HepG2 (cell line): Measurements from ENCODE around the gene SPRR5. TPM values are rescaled to one million over a fixed set of nuclear protein-coding genes. Genes with fewer than 3 reads are reported as not detected.

Source experiments
- ATAC-seq: fragments of 200-7000 bp; cut with Tn5 transposase; 3 replicates; pipeline ENCODE4 v1.9.1; 2020; ENCODE audit warnings: mild to moderate bottlenecking, moderate library complexity
- BruUV-seq: library from RNA; stranded (reverse); fragments of 400-500 nt; replicated peaks from 2 replicates; lab custom pipeline; 2021; lab: Mats Ljungman, UMichigan
- CTCF ChIA-PET: fragments of 300-600 bp; formaldehyde crosslinking; extraction: SDS; loops from one replicate; lab custom pipeline; 2021; ENCODE audit warnings: low total read pairs, inconsistent platforms, low intra/inter-chr PET ratio; lab: Yijun Ruan, JAX
- POLR2A ChIA-PET: fragments of 350-600 bp; sonication (Branson Sonifier 250); formaldehyde crosslinking; loops from one replicate; lab custom pipeline; 2020; ENCODE audit warnings: antibody characterized with exemption, inconsistent platforms; lab: Yijun Ruan, JAX
- DNase-seq: peaks from one replicate; pipeline ENCODE4 v3.0.0-alpha.2; 2015; ENCODE audit warnings: low spot score
- FAIRE-seq: peaks from 3 replicates; lab custom pipeline; 2011; peaks lifted over from hg19 to GRCh38; lab: Jason Lieb, UNC
- H2AFZ ChIP-seq: one replicate; pipeline ENCODE4 v1.6.1; 2011; ENCODE audit warnings: low read length, inconsistent platforms
- H3K27ac ChIP-seq: fragments of 300-600 bp; 3 replicates; pipeline ENCODE4 v1.8.0; 2011; ENCODE audit warnings: mixed run types, mild to moderate bottlenecking, mixed read lengths, low read length, inconsistent platforms; ENCODE audit not compliant: insufficient read depth; ENCODE audit errors: extremely low read length
- H3K27me3 ChIP-seq, 2 experiments: fragments of 200-600 bp in 1 of 2; 2 replicates in 1 of 2; 3 replicates in 1 of 2; pipeline versions ENCODE4 v1.6.0 to v1.8.0; 2011; ENCODE audit warnings: low read length in 2 of 2, mild to moderate bottlenecking in 2 of 2, moderate library complexity in 2 of 2, inconsistent platforms in 1 of 2; ENCODE audit not compliant: insufficient read depth in 2 of 2, control insufficient read depth in 1 of 2
- H3K36me3 ChIP-seq, 2 experiments: fragments of 200-600 bp in 1 of 2; replicated peaks in 1 of 2; 2 replicates in 1 of 2; 3 replicates in 1 of 2; pipeline versions ENCODE4 v1.5.1 to v1.8.0; 2011; ENCODE audit warnings: low read length in 2 of 2, inconsistent platforms in 1 of 2; ENCODE audit not compliant: insufficient read depth in 2 of 2, control insufficient read depth in 1 of 2
- H3K4me1 ChIP-seq: 2 replicates; pipeline ENCODE4 v1.5.1; 2012; ENCODE audit warnings: low read length, inconsistent platforms; ENCODE audit not compliant: insufficient read depth
- H3K4me2 ChIP-seq: 2 replicates; pipeline ENCODE4 v1.6.0; 2011; ENCODE audit warnings: low read depth, low read length, inconsistent platforms
- H3K4me3 ChIP-seq, 3 experiments: fragments of 200-600 bp in 1 of 3; sonication (generic), shearing (Covaris generic) in 1 of 3; replicated peaks in 1 of 3; 2 replicates each; pipeline ENCODE4 v1.5.1; 2011 to 2016; ENCODE audit warnings: low read length in 3 of 3, inconsistent platforms in 2 of 3, low read depth in 2 of 3, mild to moderate bottlenecking in 2 of 3, control low read depth in 1 of 3, mixed read lengths in 1 of 3; ENCODE audit not compliant: insufficient read depth in 1 of 3
- H3K79me2 ChIP-seq: one replicate; pipeline ENCODE4 v1.6.1; 2011; ENCODE audit warnings: low read length, inconsistent platforms; ENCODE audit not compliant: insufficient read depth
- H3K9ac ChIP-seq: 2 replicates; pipeline ENCODE4 v1.6.0; 2011; ENCODE audit warnings: mild to moderate bottlenecking, low read depth, low read length, inconsistent platforms; ENCODE audit not compliant: insufficient read depth
- H3K9me3 ChIP-seq: 2 replicates; pipeline ENCODE4 v1.5.1; 2012; ENCODE audit warnings: mild to moderate bottlenecking, low read length
- H4K20me1 ChIP-seq: 2 replicates; pipeline ENCODE4 v1.6.0; 2011; ENCODE audit warnings: inconsistent platforms, mild to moderate bottlenecking, low read length, moderate library complexity; ENCODE audit not compliant: insufficient read depth
- KDM6A ChIP-seq: IDR thresholded peaks from 2 replicates; pipeline ENCODE4 v1.6.1; 2016; ENCODE audit warnings: low read depth
- KIAA2018 ChIP-seq: sonication (generic); formaldehyde crosslinking; IDR thresholded peaks from 2 replicates; pipeline ENCODE4 v1.5.0; 2020; ENCODE audit warnings: mild to moderate bottlenecking, missing genetic modification reagents, borderline replicate concordance
- NCOA1 ChIP-seq: sonication (generic); formaldehyde crosslinking; IDR thresholded peaks from 2 replicates; pipeline ENCODE4 v1.9.0; 2021; ENCODE audit warnings: missing genetic modification reagents
- NFATC3 ChIP-seq: sonication (generic); formaldehyde crosslinking; IDR thresholded peaks from 2 replicates; pipeline ENCODE4 v1.5.1; 2020; ENCODE audit warnings: mild to moderate bottlenecking, missing genetic modification reagents
- SP1 ChIP-seq, 2 experiments: fragments of 450-650 bp in 1 of 2; sonication (generic) in 1 of 2; formaldehyde crosslinking in 1 of 2; IDR thresholded peaks; 2 replicates each; pipeline versions ENCODE4 v1.4.0 to v1.6.1; 2016 to 2020; ENCODE audit warnings: missing genetic modification reagents in 1 of 2
- ZNF367 ChIP-seq: sonication (generic); formaldehyde crosslinking; IDR thresholded peaks from 2 replicates; pipeline ENCODE4 v1.4.0; 2020; ENCODE audit warnings: missing genetic modification reagents, borderline replicate concordance
- ZNF432 ChIP-seq: sonication (generic); formaldehyde crosslinking; IDR thresholded peaks from 2 replicates; pipeline ENCODE4 v1.5.0; 2020; ENCODE audit warnings: missing genetic modification reagents, mild to moderate bottlenecking, borderline replicate concordance
- WGBS: methylation state at CpG from one replicate; pipeline ENCODE4 v1.1.6; 2017; ENCODE audit warnings: low lambda C conversion rate; 5-methylcytosine and 5-hydroxymethylcytosine counted together
- in situ Hi-C: cut with HindIII; loops from 2 replicates; pipeline ENCODE4 v1.10.0; 2017; ENCODE audit warnings: low pct_unique_long_range_greater_than_20kb; ENCODE audit not compliant: extremely low pct_ligation_motif_present
- intact Hi-C: fragments of 100-400 bp; cut with micrococcal nuclease; formaldehyde crosslinking; loops from one replicate; pipeline ENCODE4 v1.10.0; 2022; ENCODE audit not compliant: unreplicated experiment
- polyA plus RNA-seq, 8 experiments: library from polyadenylated mRNA; depleted of rRNA in 3 of 8; stranded (reverse) in 7 of 8; unstranded in 1 of 8; fragments of >200 nt; fragmentation: Illumina TruSeq in 4 of 8; extraction: Trizol in 4 of 8; gene quantifications; 2 replicates each; pipeline versions ENCODE4 v1.2.1 to v1.2.3, GENCODE V29; 2011 to 2016; ENCODE audit warnings: low read depth in 4 of 8, missing spikeins in 1 of 8, mixed read lengths in 1 of 8; ENCODE audit not compliant: insufficient read depth in 1 of 8
- total RNA-seq, 5 experiments: library from RNA; depleted of rRNA; stranded (reverse); fragments of >200 nt; fragmentation: Illumina TruSeq; extraction: Trizol; gene quantifications; 2 replicates each; pipeline ENCODE4 v1.2.3, GENCODE V29; 2016; ENCODE audit warnings: low read depth in 1 of 5

Gene SPRR5
- total and polyA plus RNA-seq, 2 of the 13 experiments (the other 11 are each of a cell fraction or from before 2014, with no cell fraction given) = not detected

DNA sequence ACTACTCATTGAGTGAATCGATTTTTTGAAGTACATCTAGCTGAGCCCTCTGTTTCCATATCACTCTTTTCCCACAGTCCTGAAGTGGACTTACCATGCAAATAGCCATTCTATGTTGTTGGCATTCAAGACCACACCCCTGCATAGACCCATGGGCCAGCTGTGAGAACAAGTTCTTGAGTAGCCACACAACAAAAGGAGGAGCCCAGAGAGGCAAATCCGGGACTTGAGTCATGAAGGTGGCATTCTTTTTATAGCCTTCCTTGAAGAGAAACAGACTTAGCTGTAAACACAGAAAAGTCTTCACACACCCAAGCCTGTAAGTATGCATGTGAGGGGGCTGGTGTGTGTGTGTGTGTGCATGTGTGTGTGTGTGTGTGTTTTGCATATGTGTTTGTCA, 13.8 kb upstream of the SPRR5 start (continued):
- no peak for TF ChIP-seq KIAA2018 (CRISPR knock-in tag)
- no peak for TF ChIP-seq ZNF367 (CRISPR knock-in tag)
- no peak for TF ChIP-seq SP1 (IDR thresholded peaks at IDR 0.05)
- no peak for TF ChIP-seq SP1 (CRISPR knock-in tag; IDR thresholded peaks at IDR 0.05)
- TF ChIP-seq NCOA1 (CRISPR knock-in tag) = no peak

- Histone ChIP-seq H3K27ac (no peak overlapping the region), H4K20me1 (no peaks in the 10 kb centered on the region), H3K9ac (no peak overlapping the region), H3K36me3 (no peaks in the 10 kb centered on the region), H3K79me2 (no peaks in the 10 kb centered on the region), H3K4me2 (no peak overlapping the region), H3K27me3 (0 out of 5 replicates have a peak, but pooled peaks cover 0 to 4% of the 10 kb centered on the region in 2 experiments), H3K9me3 (no peaks in the 10 kb centered on the region), H3K4me1 (no peaks in the 10 kb centered on the region), H2AFZ (no peak overlapping the region), H3K4me3 (no peak overlapping the region)
- FAIRE-seq (no peak), ATAC-seq (no peak), DNase-seq (no peak)
- ChIA-PET CTCF (no interaction called here), POLR2A (no interaction called here)
- intact Hi-C loops (no loop called here), in situ Hi-C loops (no loop called here)
- no TSS peak for BruUV-seq
- TF ChIP-seq ZNF432 = no peak
- TF ChIP-seq NFATC3 (CRISPR knock-in tag) = no peak
- TF ChIP-seq KDM6A = no peak
- 8% methylated on average over 1 of the region's 1 CpG for WGBS
These were observed 6.4 kb upstream of the SPRR5 start for GRCh38 chr1:152940614-152941013.
